Tibial nerve (tissue), 4 donors: Measurements from ENCODE around the gene MDP1. TPM values are rescaled to one million over a fixed set of nuclear protein-coding genes. Genes with fewer than 3 reads are reported as not detected.

ENCODE experiments used
- DNase-seq, 2 donors: peaks; one replicate each; pipeline ENCODE4 v3.0.0-alpha.2; 2019; ENCODE audit warnings: low spot score in 2 of 2
- H3K27ac ChIP-seq, 4 donors: fragments of 200-600 bp; sonication (generic) in 3 of 4; one replicate each; pipeline ENCODE4 v1.5.1; 2017 to 2019; ENCODE audit warnings: mild to moderate bottlenecking in 1 of 4
- H3K27me3 ChIP-seq, 2 donors: fragments of 200-600 bp; sonication (generic) in 1 of 2; one replicate each; pipeline versions ENCODE4 v1.5.1 to v1.6.0; 2017 to 2019
- H3K36me3 ChIP-seq, 3 donors: fragments of 200-600 bp; sonication (generic); one replicate each; pipeline ENCODE4 v1.5.1; 2018 to 2019
- H3K4me1 ChIP-seq, 4 donors: fragments of 200-600 bp; sonication (generic) in 3 of 4; one replicate each; pipeline ENCODE4 v1.5.1; 2017 to 2019
- H3K4me3 ChIP-seq, 4 donors: fragments of 200-600 bp; sonication (generic) in 3 of 4; one replicate each; pipeline ENCODE4 v1.5.1; 2017 to 2019; ENCODE audit warnings: mild to moderate bottlenecking in 1 of 4, moderate library complexity in 1 of 4
- H3K9me3 ChIP-seq, 4 donors: fragments of 200-600 bp; sonication (generic) in 3 of 4; one replicate each; pipeline ENCODE4 v1.5.1; 2017 to 2019
- EP300 ChIP-seq, 2 donors: sonication (generic); formaldehyde crosslinking; IDR thresholded peaks; one replicate each; pipeline ENCODE4 v1.6.1; 2017; ENCODE audit warnings: antibody characterized with exemption in 2 of 2, mild to moderate bottlenecking in 1 of 2
- POLR2A ChIP-seq, 2 donors: fragments of 450-650 bp; IDR thresholded peaks; one replicate each; pipeline ENCODE4 v1.6.1; 2017; ENCODE audit warnings: antibody characterized with exemption in 2 of 2, mild to moderate bottlenecking in 2 of 2, moderate library complexity in 2 of 2
- WGBS, 2 donors: methylation state at CpG; one replicate each; pipeline ENCODE4 v1.1.5; 2018; 5-methylcytosine and 5-hydroxymethylcytosine counted together
- total RNA-seq, 4 donors: library from RNA; depleted of rRNA; stranded (reverse); fragments of >200 nt; gene quantifications; one replicate each; pipeline ENCODE4 v1.1.0, GENCODE V29; 2016
- TF ChIP-seq, protein P1 (sequence below), 5 experiments: fragments of 200-600 bp in 3 of 5; fragments of 450-650 bp in 2 of 5; sonication (generic) in 3 of 5; IDR thresholded peaks; one replicate each; pipeline ENCODE4 v1.5.1; 2016 to 2019; ENCODE audit warnings: antibody characterized with exemption in 5 of 5, mild to moderate bottlenecking in 3 of 5, moderate library complexity in 2 of 5

Gene MDP1
- total RNA-seq, 4 donors from 2014 or later: 16.5 to 48.3 (median 28.9) TPM

DNA sequence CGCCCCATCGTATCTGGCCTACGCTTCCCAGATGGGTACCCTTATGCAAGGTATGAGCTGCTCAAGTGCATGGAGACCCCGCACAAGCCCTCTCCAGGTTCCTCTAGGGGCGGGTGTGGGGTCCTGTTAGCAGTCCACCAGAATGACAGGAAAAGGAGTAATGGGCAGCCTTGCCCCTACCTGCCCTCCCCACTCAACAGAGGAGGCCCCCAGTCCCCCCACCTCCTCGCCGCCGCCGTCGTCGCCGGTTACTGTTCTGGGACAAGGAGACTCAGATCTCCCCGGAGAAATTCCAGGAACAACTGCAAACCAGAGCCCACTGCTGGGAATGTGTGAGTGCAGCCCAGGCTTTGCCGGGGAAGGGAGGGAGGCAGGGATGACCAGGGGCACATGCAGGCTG, 38.0 kb downstream of the MDP1 start:
- no peaks in the 10 kb centered on the region for H3K9me3 ChIP-seq
- peak overlapping the region in 2 of 4 donors; percentile 89 to 92 for H3K27ac ChIP-seq
- H3K4me3 ChIP-seq: no peak overlapping the region
- TF ChIP-seq, protein P1, sequence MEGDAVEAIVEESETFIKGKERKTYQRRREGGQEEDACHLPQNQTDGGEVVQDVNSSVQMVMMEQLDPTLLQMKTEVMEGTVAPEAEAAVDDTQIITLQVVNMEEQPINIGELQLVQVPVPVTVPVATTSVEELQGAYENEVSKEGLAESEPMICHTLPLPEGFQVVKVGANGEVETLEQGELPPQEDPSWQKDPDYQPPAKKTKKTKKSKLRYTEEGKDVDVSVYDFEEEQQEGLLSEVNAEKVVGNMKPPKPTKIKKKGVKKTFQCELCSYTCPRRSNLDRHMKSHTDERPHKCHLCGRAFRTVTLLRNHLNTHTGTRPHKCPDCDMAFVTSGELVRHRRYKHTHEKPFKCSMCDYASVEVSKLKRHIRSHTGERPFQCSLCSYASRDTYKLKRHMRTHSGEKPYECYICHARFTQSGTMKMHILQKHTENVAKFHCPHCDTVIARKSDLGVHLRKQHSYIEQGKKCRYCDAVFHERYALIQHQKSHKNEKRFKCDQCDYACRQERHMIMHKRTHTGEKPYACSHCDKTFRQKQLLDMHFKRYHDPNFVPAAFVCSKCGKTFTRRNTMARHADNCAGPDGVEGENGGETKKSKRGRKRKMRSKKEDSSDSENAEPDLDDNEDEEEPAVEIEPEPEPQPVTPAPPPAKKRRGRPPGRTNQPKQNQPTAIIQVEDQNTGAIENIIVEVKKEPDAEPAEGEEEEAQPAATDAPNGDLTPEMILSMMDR (IDR thresholded peaks at IDR 0.05): no peak
- TF ChIP-seq EP300 (IDR thresholded peaks at IDR 0.05): no peak
- TF ChIP-seq POLR2A (IDR thresholded peaks at IDR 0.05): no peak
- DNase-seq: no peak
- H3K4me1 ChIP-seq: peaks cover 0 to 16% (median 4%) of the 10 kb centered on the region in 4 donors
- H3K27me3 ChIP-seq: no peaks in the 10 kb centered on the region
- H3K36me3 ChIP-seq: peaks cover 0 to 99% (median 0%) of the 10 kb centered on the region in 3 donors
- WGBS, 2 donors: 92% methylated on average over 14 of the region's 14 CpGs

DNA sequence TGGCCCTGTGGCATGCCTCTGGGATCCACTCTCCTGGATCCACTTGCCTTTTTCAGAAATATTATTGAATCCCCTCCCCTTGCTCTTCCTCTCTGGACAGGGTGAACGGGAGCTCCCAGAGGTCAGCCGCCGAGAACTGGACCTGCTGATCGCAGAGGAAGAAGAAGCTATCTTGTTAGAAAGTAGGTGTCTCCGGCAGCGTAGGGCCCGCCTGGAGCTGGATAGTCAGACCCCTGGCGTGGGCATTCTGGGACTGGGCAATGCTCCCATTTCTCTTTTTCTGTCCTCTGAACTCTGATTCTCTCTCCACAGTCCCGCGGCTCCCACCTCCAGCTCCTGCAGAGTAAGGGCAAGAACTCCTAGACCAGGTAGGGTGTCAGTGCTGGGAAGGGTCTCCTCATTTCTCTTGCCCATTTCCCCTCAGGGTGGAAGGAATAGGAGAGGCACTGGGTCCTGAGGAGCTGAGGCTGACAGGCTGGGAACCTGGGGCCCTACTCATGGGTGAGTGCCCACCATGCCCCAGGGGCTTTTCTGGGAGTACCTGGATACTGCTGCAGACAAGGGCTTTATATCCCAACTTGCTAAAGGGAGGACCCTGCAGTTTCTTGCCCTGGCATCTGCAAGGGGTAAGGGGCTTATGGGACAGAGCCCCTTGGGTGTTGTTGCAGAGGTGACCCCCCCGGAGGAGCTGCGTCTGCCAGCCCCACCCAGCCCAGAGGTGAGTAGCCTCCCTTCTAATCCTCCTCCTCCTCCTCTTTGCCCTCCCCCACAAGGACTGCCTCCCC, 38.6 kb downstream of the MDP1 start:
- Histone ChIP-seq H3K27me3 (no peaks in the 10 kb centered on the region), H3K4me1 (peaks cover 0 to 18% (median 6%) of the 10 kb centered on the region in 4 donors), H3K4me3 (no peak overlapping the region), H3K36me3 (peaks cover 0 to 92% (median 0%) of the 10 kb centered on the region in 3 donors), H3K9me3 (no peaks in the 10 kb centered on the region), H3K27ac (peak overlapping the region in 2 of 4 donors; percentile 72 to 92)
- TF ChIP-seq, protein P1 (IDR thresholded peaks at IDR 0.05): no peak
- no peak for TF ChIP-seq POLR2A (IDR thresholded peaks at IDR 0.05)
- no peak for TF ChIP-seq EP300 (IDR thresholded peaks at IDR 0.05)
- WGBS, 2 donors: 85 to 86% methylated on average over 12 of the region's 12 CpGs
- DNase-seq: no peak

DNA sequence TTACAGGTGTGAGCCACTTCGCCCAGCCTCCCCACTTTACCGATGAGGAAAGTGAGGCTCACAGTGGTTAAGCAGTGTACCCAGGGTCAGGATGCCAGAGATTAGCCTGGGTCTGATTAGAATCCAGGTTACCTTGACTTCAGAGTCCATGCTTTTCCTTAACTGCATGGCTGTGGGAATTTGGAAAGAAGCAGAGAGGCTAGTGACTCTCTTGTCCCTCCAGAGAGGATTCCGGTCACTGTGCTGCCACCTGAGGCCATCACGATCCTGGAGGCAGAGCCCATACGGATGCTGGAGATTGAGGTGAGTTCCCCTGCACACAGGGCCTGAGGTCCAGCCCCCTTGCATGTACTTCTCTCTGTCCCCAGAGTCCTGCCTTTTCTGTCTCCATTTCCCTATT, 39.3 kb downstream of the MDP1 start:
- TF ChIP-seq EP300 (IDR thresholded peaks at IDR 0.05) (no peak), POLR2A (IDR thresholded peaks at IDR 0.05) (no peak)
- TF ChIP-seq, protein P1 (IDR thresholded peaks at IDR 0.05): no peak

DNA sequence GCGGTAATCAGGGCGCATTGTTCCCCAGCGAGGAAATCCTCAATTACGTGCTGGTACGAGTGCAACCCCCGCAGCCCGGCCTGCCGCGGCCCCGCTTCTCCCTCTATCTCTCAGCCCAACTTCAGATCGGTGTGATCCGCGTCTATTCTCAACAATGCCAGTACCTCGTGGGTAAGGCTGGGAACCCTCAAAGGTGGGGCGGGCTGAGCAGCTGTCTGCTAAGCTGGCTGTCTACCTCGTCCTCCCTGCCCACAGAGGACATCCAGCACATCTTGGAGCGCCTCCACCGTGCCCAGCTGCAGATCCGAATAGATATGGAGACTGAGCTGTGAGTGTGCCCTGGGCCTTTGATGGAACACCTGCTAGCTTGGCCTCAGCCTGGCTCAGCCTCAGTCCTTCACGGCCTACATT, 43.0 kb downstream of the MDP1 start:
- H3K4me1 ChIP-seq: peaks cover 0 to 14% (median 2%) of the 10 kb centered on the region in 4 donors
- peak overlapping the region in 2 of 4 donors; percentile 45 to 48 for H3K4me3 ChIP-seq
- TF ChIP-seq EP300 (IDR thresholded peaks at IDR 0.05): no peak
- no peak for TF ChIP-seq POLR2A (IDR thresholded peaks at IDR 0.05)
- TF ChIP-seq, protein P1 (IDR thresholded peaks at IDR 0.05): no peak
- H3K9me3 ChIP-seq: no peaks in the 10 kb centered on the region
- 62 to 71% methylated on average over 20 of the region's 20 CpGs for WGBS, 2 donors
- peaks cover 0 to 69% (median 0%) of the 10 kb centered on the region in 3 donors for H3K36me3 ChIP-seq
- DNase-seq: no peak
- peak overlapping the region in 3 of 4 donors; percentile 52 to 77 (median 75) for H3K27ac ChIP-seq
- no peaks in the 10 kb centered on the region for H3K27me3 ChIP-seq

More for the DNA sequence above, 39.3 kb downstream of the MDP1 start:
- H3K36me3 ChIP-seq: peaks cover 0 to 86% (median 0%) of the 10 kb centered on the region in 3 donors
- H3K9me3 ChIP-seq: no peaks in the 10 kb centered on the region
- peaks cover 0 to 24% (median 6%) of the 10 kb centered on the region in 4 donors for H3K4me1 ChIP-seq
- no peak overlapping the region for H3K4me3 ChIP-seq
- no peaks in the 10 kb centered on the region for H3K27me3 ChIP-seq
- peak overlapping the region in 1 of 4 donors; percentile 72 for H3K27ac ChIP-seq
- WGBS, 2 donors: 94 to 95% methylated on average over 5 of the region's 5 CpGs
- no peak for DNase-seq

DNA sequence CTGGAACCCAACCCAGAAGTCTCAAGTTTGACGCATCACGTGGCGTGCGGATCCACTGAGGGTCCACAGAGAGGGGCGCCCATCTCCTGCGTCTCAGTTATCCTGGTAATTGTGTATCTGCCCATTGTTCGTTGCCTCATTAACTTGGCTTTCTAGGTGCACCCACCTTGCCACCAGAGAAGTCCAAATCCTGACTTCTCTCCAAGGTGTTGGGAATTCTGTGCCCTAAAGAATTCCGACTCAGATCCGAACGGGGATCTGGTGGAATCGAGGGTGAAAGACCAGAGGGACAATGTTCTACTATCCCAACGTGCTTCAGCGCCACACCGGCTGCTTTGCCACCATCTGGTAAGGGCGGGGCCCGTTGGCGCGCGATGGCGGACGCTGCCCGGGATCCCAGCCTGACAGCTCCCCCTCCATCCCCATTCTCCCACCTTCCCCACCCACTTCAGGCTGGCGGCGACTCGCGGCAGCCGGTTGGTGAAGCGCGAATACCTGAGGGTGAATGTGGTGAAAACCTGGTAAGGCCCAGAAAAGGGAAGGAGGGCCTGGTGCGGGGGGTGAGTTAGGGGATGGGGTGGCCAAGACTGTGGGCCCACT, 43.5 kb downstream of the MDP1 start:
- H3K4me1 ChIP-seq: peaks cover 0 to 14% (median 2%) of the 10 kb centered on the region in 4 donors
- DNase-seq: no peak
- 30 to 40% methylated on average over 30 of the region's 30 CpGs for WGBS, 2 donors
- peaks cover 0 to 69% (median 0%) of the 10 kb centered on the region in 3 donors for H3K36me3 ChIP-seq
- peak overlapping the region; percentile 49 to 77 (median 64) for H3K27ac ChIP-seq
- H3K4me3 ChIP-seq: peak overlapping the region; percentile 38 to 48 (median 46)
- no peak for TF ChIP-seq EP300 (IDR thresholded peaks at IDR 0.05)
- TF ChIP-seq, protein P1 (IDR thresholded peaks at IDR 0.05): no peak
- TF ChIP-seq POLR2A (IDR thresholded peaks at IDR 0.05): no peak
- H3K27me3 ChIP-seq: no peaks in the 10 kb centered on the region
- no peaks in the 10 kb centered on the region for H3K9me3 ChIP-seq
